K562 (cell line): Measurements from ENCODE around the gene LPIN2. TPM values are rescaled to one million over a fixed set of nuclear protein-coding genes. Genes with fewer than 3 reads are reported as not detected.

Experiments
- ATAC-seq: fragments of 200-7000 bp; cut with Tn5 transposase; 3 replicates; pipeline ENCODE4 v1.9.1; 2020; ENCODE audit warnings: moderate library complexity
- BruUV-seq: library from RNA; stranded (reverse); fragments of 400-500 nt; replicated peaks from 2 replicates; lab custom pipeline; 2021; lab: Mats Ljungman, UMichigan
- CTCF ChIA-PET: fragments of 300-600 bp; formaldehyde crosslinking; extraction: SDS; loops from one replicate; lab custom pipeline; 2021; ENCODE audit warnings: low intra/inter-chr PET ratio; lab: Yijun Ruan, JAX
- POLR2A ChIA-PET: fragments of 300-600, 350-650 bp; sonication (Branson Sonifier 250); formaldehyde crosslinking; extraction: SDS; loops from one replicate; lab custom pipeline; 2021; ENCODE audit warnings: antibody characterized with exemption, inconsistent platforms; lab: Yijun Ruan, JAX
- DNase-seq, 4 experiments: peaks; one replicate each; pipeline versions ENCODE4 v3.0.0 to v3.0.0-alpha.2; 2011 to 2018; ENCODE audit warnings: low spot score in 3 of 4, mixed read lengths in 3 of 4; ENCODE audit errors: extremely low read depth in 1 of 4
- FAIRE-seq: peaks from 2 replicates; lab custom pipeline; 2011; peaks lifted over from hg19 to GRCh38; lab: Jason Lieb, UNC
- H2AFZ ChIP-seq: 2 replicates; pipeline ENCODE4 v1.6.0; 2011; ENCODE audit warnings: low read depth, low read length, control low read depth, inconsistent platforms
- H3K27ac ChIP-seq: fragments of 200-600 bp; 3 replicates; pipeline ENCODE4 v1.8.0; 2011; ENCODE audit warnings: low read depth, mild to moderate bottlenecking, control low read depth, inconsistent platforms, low read length, moderate library complexity, mixed read lengths; ENCODE audit errors: extremely low read depth
- H3K27me3 ChIP-seq, 2 experiments: fragments of 300-600 bp in 1 of 2; 2 replicates in 1 of 2; 3 replicates in 1 of 2; pipeline versions ENCODE4 v1.6.0 to v1.8.0; 2011; ENCODE audit warnings: inconsistent platforms in 2 of 2, low read length in 2 of 2, mild to moderate bottlenecking in 1 of 2, mixed read lengths in 1 of 2, moderate library complexity in 1 of 2; ENCODE audit not compliant: control insufficient read depth in 2 of 2, insufficient read depth in 2 of 2
- H3K36me3 ChIP-seq: fragments of 300-600 bp; 3 replicates; pipeline ENCODE4 v1.8.0; 2011; ENCODE audit warnings: mild to moderate bottlenecking, low read length, inconsistent platforms; ENCODE audit not compliant: control insufficient read depth, insufficient read depth
- H3K4me1 ChIP-seq, 2 experiments: fragments of 200-600 bp in 1 of 2; replicated peaks in 1 of 2; 2 replicates in 1 of 2; 3 replicates in 1 of 2; pipeline versions ENCODE4 v1.5.1 to v1.8.0; 2011; ENCODE audit warnings: inconsistent platforms in 2 of 2, low read length in 2 of 2, mild to moderate bottlenecking in 1 of 2, mixed read lengths in 1 of 2, moderate library complexity in 1 of 2; ENCODE audit not compliant: control insufficient read depth in 2 of 2, insufficient read depth in 2 of 2
- H3K4me2 ChIP-seq: 2 replicates; pipeline ENCODE4 v1.6.1; 2011; ENCODE audit warnings: low read length, control low read depth, inconsistent platforms, mixed read lengths; ENCODE audit not compliant: insufficient read depth
- H3K4me3 ChIP-seq: fragments of 200-600 bp; sonication (generic), shearing (Covaris generic); 2 replicates; pipeline ENCODE4 v1.5.1; 2016; ENCODE audit warnings: control low read depth, inconsistent platforms
- H3K79me2 ChIP-seq: fragments of 200-600 bp; 3 replicates; pipeline ENCODE4 v1.8.0; 2011; ENCODE audit warnings: low read length, inconsistent platforms; ENCODE audit not compliant: control insufficient read depth, insufficient read depth
- H3K9ac ChIP-seq, 2 experiments: 2 replicates each; pipeline versions ENCODE4 v1.6.0 to v1.6.1; 2011; ENCODE audit warnings: low read depth in 2 of 2, low read length in 2 of 2, control low read depth in 1 of 2, inconsistent platforms in 1 of 2, mild to moderate bottlenecking in 1 of 2, mixed read lengths in 1 of 2; ENCODE audit not compliant: insufficient read depth in 1 of 2
- H3K9me1 ChIP-seq: one replicate; pipeline ENCODE4 v1.6.0; 2011; ENCODE audit warnings: inconsistent platforms, mild to moderate bottlenecking, low read length, moderate library complexity; ENCODE audit not compliant: control insufficient read depth, insufficient read depth
- H3K9me3 ChIP-seq: replicated peaks from 2 replicates; pipeline ENCODE4 v1.5.1; 2011; ENCODE audit warnings: low read depth, low read length, inconsistent platforms; ENCODE audit not compliant: control insufficient read depth, insufficient read depth
- H4K20me1 ChIP-seq: replicated peaks from 2 replicates; pipeline ENCODE4 v1.6.1; 2011; ENCODE audit warnings: low read length, inconsistent platforms, mixed read lengths; ENCODE audit not compliant: control insufficient read depth, insufficient read depth
- ARID3B ChIP-seq: fragments of 250-450 bp; sonication (Bioruptor Pico); IDR thresholded peaks from 2 replicates; pipeline ENCODE4 v1.4.0; 2020; ENCODE audit warnings: borderline replicate concordance
- BDP1 ChIP-seq: IDR thresholded peaks from 3 replicates; pipeline ENCODE4 v1.6.1; 2011; ENCODE audit not compliant: insufficient read length, insufficient read depth
- CEBPG ChIP-seq, 3 experiments: fragments of 200-800 bp in 1 of 3; sonication (Bioruptor generic) in 1 of 3; sonication (generic) in 1 of 3; formaldehyde crosslinking in 1 of 3; IDR thresholded peaks in 2 of 3; conservative IDR thresholded peaks in 1 of 3; 2 replicates each; pipeline versions ENCODE4 v1.6.1 to v1.8.0; 2016 to 2022; ENCODE audit warnings: missing compliant biosample characterization in 2 of 3, missing genetic modification characterization in 2 of 3, mild to moderate bottlenecking in 1 of 3, missing genetic modification reagents in 1 of 3
- FOXA1 ChIP-seq: fragments of 450-650 bp; IDR thresholded peaks from 2 replicates; pipeline ENCODE4 v1.6.1; 2016; ENCODE audit warnings: mild to moderate bottlenecking, borderline replicate concordance
- GTF2F1 ChIP-seq: IDR thresholded peaks from 2 replicates; pipeline ENCODE4 v1.6.1; 2011; ENCODE audit warnings: low read depth, low read length, improper control_type of control experiment
- HLTF ChIP-seq: fragments of 450-650 bp; IDR thresholded peaks from 2 replicates; pipeline ENCODE4 v1.6.1; 2016
- HMGN3 ChIP-seq: IDR thresholded peaks from 2 replicates; pipeline ENCODE4 v1.6.1; 2011; ENCODE audit warnings: borderline replicate concordance, low read depth, mild to moderate bottlenecking, mixed read lengths, low read length; ENCODE audit not compliant: insufficient read length; ENCODE audit errors: extremely low read depth
- IRF2 ChIP-seq: sonication (generic); formaldehyde crosslinking; IDR thresholded peaks from 2 replicates; pipeline ENCODE4 v1.8.1; 2022; ENCODE audit warnings: mild to moderate bottlenecking, missing genetic modification reagents
- ZBTB7A ChIP-seq: IDR thresholded peaks from 2 replicates; pipeline ENCODE4 v1.6.1; 2011; ENCODE audit warnings: low read depth, mild to moderate bottlenecking, low read length, moderate library complexity, borderline replicate concordance; ENCODE audit not compliant: control insufficient read depth
- ZC3H8 ChIP-seq: fragments of 450-650 bp; IDR thresholded peaks from 2 replicates; pipeline ENCODE4 v1.6.1; 2017
- ZNF232 ChIP-seq: sonication (generic); formaldehyde crosslinking; IDR thresholded peaks from 2 replicates; pipeline ENCODE4 v1.8.0; 2022; ENCODE audit warnings: mild to moderate bottlenecking, missing genetic modification reagents
- ZNF583 ChIP-seq: fragments of 250-450 bp; sonication (Bioruptor Pico); IDR thresholded peaks from 2 replicates; pipeline ENCODE4 v1.4.0; 2020
- WGBS: fragments of 100-300 bp; shearing (Covaris generic); methylation state at CpG from one replicate; pipeline ENCODE4 v1.1.6; 2016; ENCODE audit warnings: low coverage, mixed read lengths; ENCODE audit not compliant: insufficient coverage; ENCODE audit errors: missing lambda C conversion rate; 5-methylcytosine and 5-hydroxymethylcytosine counted together
- in situ Hi-C: fragments of 300-500 bp; cut with MboI; formaldehyde crosslinking; loops from 4 replicates; pipeline ENCODE4 v1.15.0; 2018; ENCODE audit warnings: inconsistent platforms, mixed read lengths
- intact Hi-C: fragments of 100-400 bp; cut with micrococcal nuclease; formaldehyde crosslinking; loops from 2 replicates; pipeline ENCODE4 v1.14.2; 2022
- polyA plus RNA-seq, 8 experiments: library from polyadenylated mRNA; depleted of rRNA in 4 of 8; stranded (reverse) in 5 of 8; unstranded in 3 of 8; fragments of >200 nt; fragmentation: Nextera tagmentation in 2 of 8; fragmentation: Illumina TruSeq in 1 of 8; extraction: Ambion mirVana in 2 of 8; extraction: Trizol in 1 of 8; gene quantifications; 2 replicates each; pipeline versions ENCODE4 v1.2.1 to v1.2.3, GENCODE V29; 2011 to 2014; ENCODE audit warnings: inconsistent platforms in 1 of 8, missing spikeins in 1 of 8
- total RNA-seq, 7 experiments: library from RNA; depleted of rRNA in 6 of 7; stranded (reverse); fragments of >200 nt in 6 of 7; fragmentation: Illumina TruSeq in 2 of 7; extraction: Trizol in 2 of 7; gene quantifications; 2 replicates each; pipeline versions ENCODE4 v1.2.1 to v1.2.3, GENCODE V29; 2011 to 2021; ENCODE audit warnings: low replicate concordance in 1 of 7
- TF ChIP-seq, protein P1 (sequence below): fragments of 250-450 bp; sonication (Bioruptor Pico); IDR thresholded peaks from 2 replicates; pipeline ENCODE4 v1.9.0; 2021; ENCODE audit warnings: mild to moderate bottlenecking, inconsistent platforms
- TF ChIP-seq, protein P2 (sequence below), 3 experiments: fragments of 200-800 bp in 1 of 3; fragments of 250-450 bp in 1 of 3; fragments of 450-650 bp in 1 of 3; sonication (Bioruptor Pico) in 1 of 3; sonication (Bioruptor generic) in 1 of 3; formaldehyde crosslinking in 1 of 3; IDR thresholded peaks; 2 replicates each; pipeline versions ENCODE4 v1.6.1 to v1.8.0; 2016 to 2022; ENCODE audit warnings: mild to moderate bottlenecking in 2 of 3, missing genetic modification characterization in 2 of 3, missing compliant biosample characterization in 1 of 3, moderate library complexity in 1 of 3

The LPIN2 gene
- total and polyA plus RNA-seq, 9 of the 15 experiments (the other 6 are each of a cell fraction or from before 2014, with no cell fraction given): 5.2 to 34.8 (median 24.6) TPM

- ChIA-PET POLR2A (interaction anchor here (0.6 to 1.5 kb wide), 2 partner anchors 20 to 206 kb away, joined by 3 read pairs; no protein-coding TSS in a partner anchor), CTCF (no interaction called here)
- Histone ChIP-seq H3K36me3 (no peaks in the 10 kb centered on the region), H3K79me2 (no peaks in the 10 kb centered on the region), H3K9ac (no peak overlapping the region), H3K27me3 (no peaks in the 10 kb centered on the region), H3K27ac (no peak overlapping the region), H3K9me3 (no peaks in the 10 kb centered on the region), H3K4me3 (no peak overlapping the region), H3K4me2 (no peak overlapping the region)
- BruUV-seq: no TSS peak
- intact Hi-C loops: no loop called here
- in situ Hi-C loops: no loop called here
- no peak for FAIRE-seq
- 81% methylated on average over 2 of the region's 2 CpGs for WGBS
- no peak for ATAC-seq
- DNase-seq: no peak
- no peak for TF ChIP-seq GTF2F1
- no peak for TF ChIP-seq ZC3H8
- no peak for TF ChIP-seq ZNF583 (CRISPR knock-in tag)
- TF ChIP-seq, protein P1, sequence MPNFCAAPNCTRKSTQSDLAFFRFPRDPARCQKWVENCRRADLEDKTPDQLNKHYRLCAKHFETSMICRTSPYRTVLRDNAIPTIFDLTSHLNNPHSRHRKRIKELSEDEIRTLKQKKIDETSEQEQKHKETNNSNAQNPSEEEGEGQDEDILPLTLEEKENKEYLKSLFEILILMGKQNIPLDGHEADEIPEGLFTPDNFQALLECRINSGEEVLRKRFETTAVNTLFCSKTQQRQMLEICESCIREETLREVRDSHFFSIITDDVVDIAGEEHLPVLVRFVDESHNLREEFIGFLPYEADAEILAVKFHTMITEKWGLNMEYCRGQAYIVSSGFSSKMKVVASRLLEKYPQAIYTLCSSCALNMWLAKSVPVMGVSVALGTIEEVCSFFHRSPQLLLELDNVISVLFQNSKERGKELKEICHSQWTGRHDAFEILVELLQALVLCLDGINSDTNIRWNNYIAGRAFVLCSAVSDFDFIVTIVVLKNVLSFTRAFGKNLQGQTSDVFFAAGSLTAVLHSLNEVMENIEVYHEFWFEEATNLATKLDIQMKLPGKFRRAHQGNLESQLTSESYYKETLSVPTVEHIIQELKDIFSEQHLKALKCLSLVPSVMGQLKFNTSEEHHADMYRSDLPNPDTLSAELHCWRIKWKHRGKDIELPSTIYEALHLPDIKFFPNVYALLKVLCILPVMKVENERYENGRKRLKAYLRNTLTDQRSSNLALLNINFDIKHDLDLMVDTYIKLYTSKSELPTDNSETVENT (CRISPR knock-in tag): no peak
- TF ChIP-seq, protein P2, sequence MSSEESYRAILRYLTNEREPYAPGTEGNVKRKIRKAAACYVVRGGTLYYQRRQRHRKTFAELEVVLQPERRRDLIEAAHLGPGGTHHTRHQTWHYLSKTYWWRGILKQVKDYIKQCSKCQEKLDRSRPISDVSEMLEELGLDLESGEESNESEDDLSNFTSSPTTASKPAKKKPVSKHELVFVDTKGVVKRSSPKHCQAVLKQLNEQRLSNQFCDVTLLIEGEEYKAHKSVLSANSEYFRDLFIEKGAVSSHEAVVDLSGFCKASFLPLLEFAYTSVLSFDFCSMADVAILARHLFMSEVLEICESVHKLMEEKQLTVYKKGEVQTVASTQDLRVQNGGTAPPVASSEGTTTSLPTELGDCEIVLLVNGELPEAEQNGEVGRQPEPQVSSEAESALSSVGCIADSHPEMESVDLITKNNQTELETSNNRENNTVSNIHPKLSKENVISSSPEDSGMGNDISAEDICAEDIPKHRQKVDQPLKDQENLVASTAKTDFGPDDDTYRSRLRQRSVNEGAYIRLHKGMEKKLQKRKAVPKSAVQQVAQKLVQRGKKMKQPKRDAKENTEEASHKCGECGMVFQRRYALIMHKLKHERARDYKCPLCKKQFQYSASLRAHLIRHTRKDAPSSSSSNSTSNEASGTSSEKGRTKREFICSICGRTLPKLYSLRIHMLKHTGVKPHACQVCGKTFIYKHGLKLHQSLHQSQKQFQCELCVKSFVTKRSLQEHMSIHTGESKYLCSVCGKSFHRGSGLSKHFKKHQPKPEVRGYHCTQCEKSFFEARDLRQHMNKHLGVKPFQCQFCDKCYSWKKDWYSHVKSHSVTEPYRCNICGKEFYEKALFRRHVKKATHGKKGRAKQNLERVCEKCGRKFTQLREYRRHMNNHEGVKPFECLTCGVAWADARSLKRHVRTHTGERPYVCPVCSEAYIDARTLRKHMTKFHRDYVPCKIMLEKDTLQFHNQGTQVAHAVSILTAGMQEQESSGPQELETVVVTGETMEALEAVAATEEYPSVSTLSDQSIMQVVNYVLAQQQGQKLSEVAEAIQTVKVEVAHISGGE (CRISPR knock-in tag; IDR thresholded peaks at IDR 0.05): no peak
- TF ChIP-seq IRF2 (CRISPR knock-in tag): no peak
- TF ChIP-seq FOXA1: no peak
- no peak for TF ChIP-seq HLTF
- TF ChIP-seq CEBPG (CRISPR knock-in tag; IDR thresholded peaks at IDR 0.05): no peak
- TF ChIP-seq CEBPG (tag; conservative IDR thresholded peaks at IDR 0.05 in 1 of 2, IDR thresholded peaks at IDR 0.05 in 1 of 2): no peak
- TF ChIP-seq ZBTB7A: no peak
- no peak for TF ChIP-seq BDP1
- no peak for TF ChIP-seq HMGN3
- TF ChIP-seq ARID3B: no peak
- TF ChIP-seq ZNF232: no peak
- TF ChIP-seq, all 486 proteins: peak for 0
- Histone ChIP-seq H3K9me1 (no peaks in the 10 kb centered on the region), H3K4me1 (peaks cover 17 to 23% of the 10 kb centered on the region in 2 experiments), H4K20me1 (no peaks in the 10 kb centered on the region), H2AFZ (no peak overlapping the region)
These were observed 27.2 kb upstream of the LPIN2 start for GRCh38 chr18:3040173-3040572.
